Right atrium auricular region (tissue), 2 donors: ENCODE data around the gene SNAP29. TPM values are rescaled to one million over a fixed set of nuclear protein-coding genes. Genes with fewer than 3 reads are reported as not detected.
A peak's percentile ranks its signal among the peaks of the same experiment; 100 is the strongest.

Source experiments
- DNase-seq: peaks from one replicate; pipeline ENCODE4 v3.0.0-alpha.2; 2019; ENCODE audit warnings: low spot score
- H3K27ac ChIP-seq, 2 donors: fragments of 200-600 bp; sonication (generic); 1 replicate in 1 of 2; 2 replicates in 1 of 2; pipeline ENCODE4 v1.5.1; 2016 to 2019
- H3K27me3 ChIP-seq, 2 donors: fragments of 200-600 bp; sonication (generic); one replicate each; pipeline versions ENCODE4 v1.5.1 to v1.6.0; 2017 to 2019
- H3K36me3 ChIP-seq: fragments of 200-600 bp; sonication (generic); one replicate; pipeline ENCODE4 v1.5.1; 2016
- H3K4me1 ChIP-seq, 2 donors: fragments of 200-600 bp; sonication (generic); one replicate each; pipeline versions ENCODE4 v1.5.1 to v1.6.0; 2017 to 2019
- H3K4me3 ChIP-seq, 2 donors: fragments of 200-600 bp; sonication (generic); 1 replicate in 1 of 2; 2 replicates in 1 of 2; pipeline ENCODE4 v1.5.1; 2017 to 2019; ENCODE audit warnings: mild to moderate bottlenecking in 1 of 2, moderate library complexity in 1 of 2
- H3K9me3 ChIP-seq, 2 donors: fragments of 200-600 bp; sonication (generic); one replicate each; pipeline ENCODE4 v1.5.1; 2019
- CTCF ChIP-seq, 2 donors: fragments of 200-600 bp; sonication (generic); IDR thresholded peaks; one replicate each; pipeline ENCODE4 v1.5.1; 2019; ENCODE audit warnings: antibody characterized with exemption in 2 of 2
- total RNA-seq, 2 donors: library from RNA; depleted of rRNA; stranded (reverse); fragments of >200 nt; gene quantifications; one replicate each; pipeline ENCODE4 v1.1.0, GENCODE V29; 2016

SNAP29 gene
- total RNA-seq, 2 donors from 2014 or later, result 20.8 to 26.0 TPM

- H3K4me3 ChIP-seq, result no peak overlapping the region
- peaks cover 0 to 31% of the 10 kb centered on the region in 2 donors for H3K4me1 ChIP-seq
- no peaks in the 10 kb centered on the region for H3K9me3 ChIP-seq
- no peak for TF ChIP-seq CTCF (IDR thresholded peaks at IDR 0.05)
- H3K36me3 ChIP-seq, result peaks cover 14% of the 10 kb centered on the region
- no peaks in the 10 kb centered on the region for H3K27me3 ChIP-seq
- peak overlapping the region; percentile 77 to 80 for H3K27ac ChIP-seq
- DNase-seq, result no peak
Measured at GRCh38 chr22:20866736-20867135, 7.9 kb downstream of the SNAP29 start.

GRCh38 chr22:20867179-20868024 lies 8.6 kb downstream of the SNAP29 start:
- TF ChIP-seq CTCF (IDR thresholded peaks at IDR 0.05), result no peak
- peaks cover 0 to 31% of the 10 kb centered on the region in 2 donors for H3K4me1 ChIP-seq

GRCh38 chr22:20868025-20868962 lies 9.5 kb downstream of the SNAP29 start:
- H3K9me3 ChIP-seq, result no peaks in the 10 kb centered on the region
- no peak for DNase-seq
- TF ChIP-seq CTCF (IDR thresholded peaks at IDR 0.05), result no peak
- H3K4me1 ChIP-seq, result peaks cover 0 to 31% of the 10 kb centered on the region in 2 donors
- peak overlapping the region; percentile 77 to 80 for H3K27ac ChIP-seq
- no peak overlapping the region for H3K4me3 ChIP-seq
- peaks cover 14% of the 10 kb centered on the region for H3K36me3 ChIP-seq
- H3K27me3 ChIP-seq, result no peaks in the 10 kb centered on the region

More at GRCh38 chr22:20867179-20868024, 8.6 kb downstream of the SNAP29 start:
- Histone ChIP-seq H3K36me3 (peaks cover 14% of the 10 kb centered on the region), H3K27me3 (no peaks in the 10 kb centered on the region), H3K27ac (peak overlapping the region; percentile 77 to 80), H3K9me3 (no peaks in the 10 kb centered on the region), H3K4me3 (peak overlapping the region in 1 of 2 donors; percentile 16)
- peak; percentile 79 for DNase-seq

GRCh38 chr22:20869234-20869633 lies 10.4 kb downstream of the SNAP29 start:
- Histone ChIP-seq H3K9me3 (no peaks in the 10 kb centered on the region), H3K27me3 (no peaks in the 10 kb centered on the region), H3K27ac (no peak overlapping the region), H3K4me1 (peaks cover 0 to 31% of the 10 kb centered on the region in 2 donors), H3K4me3 (no peak overlapping the region), H3K36me3 (peaks cover 14% of the 10 kb centered on the region)
- no peak for TF ChIP-seq CTCF (IDR thresholded peaks at IDR 0.05)
- no peak for DNase-seq

- Histone ChIP-seq H3K4me3 (no peak overlapping the region), H3K4me1 (peaks cover 0 to 5% of the 10 kb centered on the region in 2 donors), H3K27ac (no peak overlapping the region), H3K9me3 (no peaks in the 10 kb centered on the region), H3K27me3 (no peaks in the 10 kb centered on the region), H3K36me3 (peaks cover 28% of the 10 kb centered on the region)
- DNase-seq, result no peak
- no peak for TF ChIP-seq CTCF (IDR thresholded peaks at IDR 0.05)
Measured at GRCh38 chr22:20873214-20873613, 14.4 kb downstream of the SNAP29 start.
